ENCODE measurements around the gene LLGL2. TPM values are rescaled to one million over a fixed set of nuclear protein-coding genes. Genes with fewer than 3 reads are reported as not detected.
A peak's percentile ranks its signal among the peaks of the same experiment; 100 is the strongest.

The LLGL2 gene
- total RNA-seq, 2 donors from 2014 or later: 43.0 to 65.3 TPM

DNA sequence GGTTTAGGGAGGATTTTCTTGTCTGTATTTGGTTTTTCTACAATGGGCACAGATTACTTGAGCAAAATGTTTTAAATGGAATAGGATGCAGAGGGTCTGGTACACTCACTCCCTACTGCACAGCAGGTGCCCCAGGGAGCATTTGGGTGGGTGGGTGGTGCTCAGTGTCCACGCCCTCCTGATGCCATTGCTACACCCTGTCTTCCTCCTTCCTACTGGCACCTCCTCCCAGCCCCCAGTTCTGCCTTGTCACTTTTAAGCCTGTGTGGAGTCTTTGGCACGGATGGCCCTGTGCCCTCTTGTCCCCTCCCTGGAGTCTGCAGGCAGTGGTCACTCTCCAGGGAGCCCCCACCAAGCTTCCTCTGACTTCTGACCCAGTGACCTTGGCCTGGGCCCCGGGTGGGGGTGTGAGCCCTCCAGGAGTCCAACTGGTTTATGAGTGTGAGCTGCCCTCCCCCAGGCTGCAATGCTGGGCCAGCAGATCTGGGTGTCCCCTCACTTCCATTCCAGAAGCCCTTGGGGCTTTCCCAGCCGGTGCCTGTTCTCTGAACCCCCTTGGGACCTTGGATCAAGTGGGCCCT lies 15.5 kb downstream of the LLGL2 start:
- no peak overlapping the region for H3K4me3 ChIP-seq
- H3K4me1 ChIP-seq (replicated peaks): no peaks in the 10 kb centered on the region
- H3K27ac ChIP-seq: no peak overlapping the region
- no peak for TF ChIP-seq CTCF (IDR thresholded peaks at IDR 0.05)
- TF ChIP-seq POLR2A (IDR thresholded peaks at IDR 0.05): no peak
- no peak for TF ChIP-seq POLR2AphosphoS5 (IDR thresholded peaks at IDR 0.05)
- H3K27me3 ChIP-seq (replicated peaks; ENCODE audit: insufficient read depth): no peaks in the 10 kb centered on the region
- no peak for DNase-seq (ENCODE audit: low spot score)
- H3K9me3 ChIP-seq: no peaks in the 10 kb centered on the region
- WGBS: 85% methylated on average over 4 of the region's 4 CpGs
- H3K36me3 ChIP-seq: no peaks in the 10 kb centered on the region
- intact Hi-C loops (cut with DNase I): no loop called here

DNA sequence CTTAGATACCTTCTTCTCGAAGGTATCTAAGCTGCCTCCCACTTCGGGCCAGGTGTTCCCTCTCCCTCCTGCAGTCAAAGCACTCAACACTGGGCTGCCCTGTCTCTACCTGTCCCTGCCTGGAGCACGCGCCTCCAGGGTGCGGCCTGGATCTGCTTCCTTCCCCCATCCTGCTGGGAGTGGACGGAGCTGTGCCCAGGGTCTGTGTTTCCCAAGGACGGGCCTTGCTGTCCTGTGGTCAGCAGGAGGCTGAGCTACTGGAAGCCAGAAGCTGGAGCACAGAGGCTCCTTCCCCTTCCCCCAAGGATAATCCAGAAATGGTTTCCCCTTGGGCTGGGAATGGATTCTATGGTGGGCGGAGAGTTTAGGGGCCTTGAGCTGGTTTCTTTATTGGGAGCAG lies 16.7 kb downstream of the LLGL2 start:
- TF ChIP-seq POLR2A (IDR thresholded peaks at IDR 0.05) (no peak), CTCF (IDR thresholded peaks at IDR 0.05) (no peak), POLR2AphosphoS5 (IDR thresholded peaks at IDR 0.05) (no peak)
- WGBS: 91% methylated on average over 8 of the region's 8 CpGs
- H3K9me3 ChIP-seq: no peaks in the 10 kb centered on the region
- intact Hi-C loops (cut with DNase I): no loop called here
- H3K27me3 ChIP-seq (replicated peaks; ENCODE audit: insufficient read depth): no peaks in the 10 kb centered on the region
- H3K4me3 ChIP-seq: no peak overlapping the region
- no peak overlapping the region for H3K27ac ChIP-seq
- no peak for DNase-seq (ENCODE audit: low spot score)
- no peaks in the 10 kb centered on the region for H3K36me3 ChIP-seq
- peaks cover 3% of the 10 kb centered on the region for H3K4me1 ChIP-seq (replicated peaks)

- 85% methylated on average over 15 of the region's 15 CpGs for WGBS
- intact Hi-C loops (cut with DNase I): no loop called here
- no peaks in the 10 kb centered on the region for H3K36me3 ChIP-seq
- no peak for DNase-seq (ENCODE audit: low spot score)
- H3K27me3 ChIP-seq (replicated peaks; ENCODE audit: insufficient read depth): no peaks in the 10 kb centered on the region
- TF ChIP-seq POLR2AphosphoS5 (IDR thresholded peaks at IDR 0.05) (no peak), CTCF (IDR thresholded peaks at IDR 0.05) (no peak), POLR2A (IDR thresholded peaks at IDR 0.05) (no peak)
- H3K4me3 ChIP-seq: no peak overlapping the region
- H3K9me3 ChIP-seq: no peaks in the 10 kb centered on the region
- peaks cover 3% of the 10 kb centered on the region for H3K4me1 ChIP-seq (replicated peaks)
- no peak overlapping the region for H3K27ac ChIP-seq
Measured at GRCh38 chr17:75542728-75543336, 17.3 kb downstream of the LLGL2 start.

GRCh38 chr17:75544250-75544649 lies 18.8 kb downstream of the LLGL2 start:
- WGBS: 87% methylated on average over 8 of the region's 8 CpGs
- TF ChIP-seq POLR2A (IDR thresholded peaks at IDR 0.05) (no peak), POLR2AphosphoS5 (IDR thresholded peaks at IDR 0.05) (no peak), CTCF (IDR thresholded peaks at IDR 0.05) (no peak)
- no peak overlapping the region for H3K27ac ChIP-seq
- H3K4me3 ChIP-seq: no peak overlapping the region
- peaks cover 6% of the 10 kb centered on the region for H3K4me1 ChIP-seq (replicated peaks)
- intact Hi-C loops (cut with DNase I): no loop called here
- no peaks in the 10 kb centered on the region for H3K36me3 ChIP-seq
- no peaks in the 10 kb centered on the region for H3K27me3 ChIP-seq (replicated peaks; ENCODE audit: insufficient read depth)
- no peak for DNase-seq (ENCODE audit: low spot score)
- H3K9me3 ChIP-seq: no peaks in the 10 kb centered on the region

GRCh38 chr17:75546181-75546580 lies 20.7 kb downstream of the LLGL2 start:
- TF ChIP-seq CTCF (IDR thresholded peaks at IDR 0.05): no peak
- no peak for TF ChIP-seq POLR2A (IDR thresholded peaks at IDR 0.05)
- no peak for TF ChIP-seq POLR2AphosphoS5 (IDR thresholded peaks at IDR 0.05)
- 95% methylated on average over 13 of the region's 13 CpGs for WGBS
- no peaks in the 10 kb centered on the region for H3K36me3 ChIP-seq
- no peaks in the 10 kb centered on the region for H3K27me3 ChIP-seq (replicated peaks; ENCODE audit: insufficient read depth)
- DNase-seq (ENCODE audit: low spot score): no peak
- peaks cover 11% of the 10 kb centered on the region for H3K4me1 ChIP-seq (replicated peaks)
- no peak overlapping the region for H3K4me3 ChIP-seq
- H3K27ac ChIP-seq: peak overlapping the region in 1 of 2 donors; percentile 44
- intact Hi-C loops (cut with DNase I): no loop called here
- no peaks in the 10 kb centered on the region for H3K9me3 ChIP-seq
